HG02884 (cell line): ENCODE results near the gene BRCA1.
"Not testable (repeated sequence)": the region's sequence is repeated elsewhere in the genome, so short reads cannot be mapped to it uniquely, and the experiment has no call there.

Source experiments
- ATAC-seq: cut with Tn5 transposase; IDR thresholded peaks from one replicate; pipeline ENCODE4 v1.9.1; 2021; ENCODE audit warnings: mild to moderate bottlenecking, moderate library complexity; ENCODE audit not compliant: unreplicated experiment

Gene BRCA1

GRCh38 chr17:43070257-43070656 is 54.9 kb downstream of the BRCA1 start:
- no peak for ATAC-seq

DNA sequence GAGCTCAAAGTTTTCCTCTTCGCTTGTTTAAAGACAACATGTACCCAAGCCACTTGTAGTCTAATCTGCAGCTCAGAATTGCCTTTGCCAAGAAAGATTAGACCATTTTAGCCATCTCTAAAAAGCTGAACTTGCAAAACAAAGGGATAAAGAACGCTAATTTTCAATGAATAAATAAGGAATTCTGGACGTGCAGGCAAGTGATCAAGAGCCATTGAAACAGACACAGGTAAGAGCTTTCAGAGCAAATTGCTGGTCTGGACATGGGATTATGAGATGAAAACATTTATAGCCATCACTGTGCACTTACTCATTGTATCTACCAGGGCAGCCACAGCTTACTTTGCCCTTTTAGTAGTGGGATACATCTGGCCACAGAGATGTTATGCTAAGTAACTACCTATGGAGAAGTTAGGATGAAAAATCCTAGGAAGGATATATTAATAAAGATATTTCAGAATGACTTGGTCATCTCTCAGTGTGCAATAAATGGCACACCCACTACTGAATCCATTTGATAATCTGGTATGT is 55.7 kb downstream of the BRCA1 start:
- ATAC-seq, result no peak

- ATAC-seq, result no peak
These were observed 56.4 kb downstream of the BRCA1 start for GRCh38 chr17:43068570-43069367.

GRCh38 chr17:43062984-43063638 is 62.1 kb downstream of the BRCA1 start:
- no peak for ATAC-seq

DNA sequence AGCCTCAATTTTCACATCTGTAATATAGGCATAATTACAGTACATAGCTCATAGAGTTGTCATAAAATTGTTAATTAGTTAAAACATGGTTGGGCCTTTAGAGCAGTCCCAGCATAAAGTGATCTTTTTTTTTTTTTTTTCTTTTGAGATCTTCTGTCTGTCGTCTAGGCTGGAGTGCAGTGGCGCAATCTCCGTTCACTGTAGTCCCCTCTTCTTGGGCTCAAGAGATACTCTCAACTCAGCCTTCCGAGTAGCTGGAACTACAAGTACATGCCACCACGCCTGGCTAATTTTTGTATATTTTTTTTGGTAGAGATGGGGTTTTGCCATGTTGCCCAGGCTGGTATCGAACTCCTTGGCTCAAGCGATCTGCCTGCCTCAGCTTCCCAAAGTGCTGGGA is 69.1 kb downstream of the BRCA1 start:
- ATAC-seq, result no peak

- ATAC-seq, result not testable (repeated sequence)
These were observed 72.2 kb downstream of the BRCA1 start for GRCh38 chr17:43053008-43053407.

GRCh38 chr17:43051969-43052368 is 73.2 kb downstream of the BRCA1 start:
- ATAC-seq, result no peak

- ATAC-seq, result no peak
These were observed 81.1 kb downstream of the BRCA1 start for GRCh38 chr17:43044024-43044423.

- ATAC-seq, result no peak
These were observed 81.9 kb downstream of the BRCA1 start for GRCh38 chr17:43043307-43043706.

GRCh38 chr17:43042025-43042628 is 83.0 kb downstream of the BRCA1 start:
- ATAC-seq, result no peak

- no peak for ATAC-seq
These were observed 84.5 kb downstream of the BRCA1 start for GRCh38 chr17:43040655-43041054.

DNA sequence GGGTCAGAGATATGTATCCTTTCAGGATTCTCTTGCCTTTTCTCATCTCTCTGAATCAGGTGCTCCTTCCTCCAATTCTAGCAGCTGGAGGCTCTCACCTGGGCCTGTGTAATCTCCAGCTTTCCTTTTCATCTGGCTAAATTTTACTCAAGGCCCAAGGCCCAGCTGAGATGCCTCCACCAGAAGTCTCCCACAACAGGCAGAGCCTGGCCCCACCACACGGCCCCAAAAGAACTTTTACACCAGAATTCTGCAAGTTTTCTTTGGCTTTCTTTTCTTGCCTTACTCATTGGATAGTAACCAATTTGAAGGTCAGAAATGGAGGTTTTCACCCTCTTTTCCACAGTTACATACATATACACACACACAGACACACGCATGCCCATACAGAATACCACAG is 85.5 kb downstream of the BRCA1 start:
- ATAC-seq, result no peak

DNA sequence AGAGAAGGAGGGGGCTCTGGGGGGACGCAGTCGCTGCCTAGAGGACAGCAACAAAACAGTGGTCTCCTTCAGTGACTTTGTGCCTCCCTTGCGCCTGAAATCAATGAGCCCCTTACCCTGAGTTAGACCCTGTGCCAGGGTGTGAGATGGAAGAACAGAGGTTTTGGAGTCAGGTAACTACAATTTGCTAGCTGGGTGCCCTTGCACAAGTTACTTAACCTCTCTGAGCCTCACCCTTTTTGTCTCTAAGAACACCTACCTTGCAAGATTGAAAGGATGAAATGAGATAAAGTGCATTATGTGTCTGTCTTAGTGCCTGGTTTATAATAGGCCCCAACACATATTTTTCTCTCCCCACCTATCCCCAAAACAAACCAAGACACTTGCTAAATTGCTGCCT is 90.3 kb downstream of the BRCA1 start:
- ATAC-seq, result no peak

- no peak for ATAC-seq
These were observed 90.9 kb downstream of the BRCA1 start for GRCh38 chr17:43033948-43034881.

- no peak for ATAC-seq
These were observed 93.5 kb downstream of the BRCA1 start for GRCh38 chr17:43031666-43032065.

GRCh38 chr17:43030137-43030767 is 94.9 kb downstream of the BRCA1 start:
- no peak for ATAC-seq

DNA sequence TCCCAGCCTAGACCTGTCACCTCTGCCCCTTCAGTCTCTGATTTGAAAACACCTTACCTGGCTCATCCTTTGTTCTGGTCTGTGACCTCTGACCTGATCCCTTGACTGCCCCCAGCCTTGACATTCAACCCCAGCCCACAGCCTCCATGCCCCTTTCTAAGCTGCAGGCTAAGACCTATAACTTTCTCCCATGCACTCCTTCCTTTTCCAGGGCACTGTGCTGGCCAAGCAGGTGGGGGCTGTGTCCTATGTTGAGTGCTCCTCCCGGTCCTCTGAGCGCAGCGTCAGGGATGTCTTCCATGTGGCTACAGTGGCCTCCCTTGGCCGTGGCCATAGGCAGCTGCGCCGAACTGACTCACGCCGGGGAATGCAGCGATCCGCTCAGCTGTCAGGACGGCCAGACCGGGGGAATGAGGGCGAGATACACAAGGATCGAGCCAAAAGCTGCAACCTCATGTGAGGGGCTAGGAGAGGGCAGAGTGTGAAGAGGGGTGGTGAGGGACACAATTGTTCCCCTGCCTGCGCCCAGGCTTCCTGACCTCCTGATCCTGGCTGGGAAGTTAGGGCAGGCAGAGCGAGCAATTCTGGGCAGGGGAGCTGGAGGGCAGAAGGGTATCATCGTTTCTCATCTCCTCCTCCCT is 96.8 kb downstream of the BRCA1 start:
- no peak for ATAC-seq

DNA sequence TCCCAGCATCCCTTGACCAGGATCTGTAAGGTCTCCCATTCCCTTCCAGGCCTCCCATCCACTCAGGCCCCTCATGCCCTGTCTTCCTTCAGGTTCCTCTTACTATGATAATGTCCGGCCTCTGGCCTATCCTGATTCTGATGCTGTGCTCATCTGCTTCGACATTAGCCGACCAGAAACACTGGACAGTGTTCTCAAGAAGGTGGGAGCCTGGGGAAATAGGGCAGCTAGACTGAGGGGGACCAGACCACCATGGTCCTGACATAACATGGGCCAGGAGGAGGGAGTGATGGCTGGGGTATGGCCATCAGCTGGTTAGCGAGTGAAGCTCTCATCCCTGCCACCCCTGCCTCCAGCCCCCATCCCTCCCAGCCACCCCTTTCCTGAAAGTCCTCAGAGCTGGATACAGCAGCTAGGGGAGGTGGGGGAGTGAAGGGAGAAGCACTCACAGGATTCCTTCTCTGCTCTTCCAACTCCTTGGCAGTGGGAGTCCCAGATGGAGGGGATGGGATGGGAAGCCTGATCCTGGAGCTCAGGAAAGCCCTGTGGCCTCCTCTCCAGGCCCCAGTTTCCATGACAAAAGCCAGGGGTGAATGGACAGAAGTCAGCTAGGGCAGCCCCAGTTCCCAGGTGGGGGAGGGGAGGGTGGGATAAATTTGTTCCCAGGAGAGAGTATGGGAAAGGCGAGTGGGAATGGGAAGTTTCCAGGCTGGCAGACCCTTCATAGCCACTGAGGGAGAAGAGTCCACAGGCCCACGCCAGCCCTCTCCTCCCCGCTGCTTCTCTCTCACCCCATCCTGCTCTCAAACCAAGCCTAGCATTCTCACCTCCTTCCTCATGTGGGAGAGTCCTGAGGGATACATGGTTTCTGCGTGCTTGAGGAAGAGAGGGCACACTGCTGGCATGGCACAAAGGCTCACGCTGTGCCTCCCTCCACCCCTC is 97.8 kb downstream of the BRCA1 start:
- ATAC-seq, result no peak

DNA sequence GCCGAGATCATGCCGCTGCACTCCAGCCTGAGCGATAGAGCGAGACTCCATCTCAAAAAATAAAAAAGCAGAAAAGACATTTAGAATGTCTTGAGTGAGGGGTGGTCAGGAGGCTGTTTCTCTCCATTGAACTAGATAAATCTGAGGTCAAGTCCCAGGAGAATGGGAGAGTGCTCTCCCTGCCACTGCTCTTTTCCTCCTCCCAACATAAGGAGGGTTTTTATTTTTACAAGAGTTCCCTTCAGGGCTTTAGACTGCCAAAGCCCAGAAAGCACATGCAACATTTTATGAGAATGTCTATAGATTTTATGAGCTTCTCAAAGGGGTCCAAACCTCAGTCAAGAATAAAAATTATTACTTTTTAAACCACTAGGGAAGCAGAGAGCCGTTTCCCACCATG is 98.6 kb downstream of the BRCA1 start:
- no peak for ATAC-seq
